ENCODE data around the gene RFX3.

Gene RFX3

GRCh38 chr9:3441197-3441816 is 84.5 kb downstream of the RFX3 start:
- TF ChIP-seq, protein P1, sequence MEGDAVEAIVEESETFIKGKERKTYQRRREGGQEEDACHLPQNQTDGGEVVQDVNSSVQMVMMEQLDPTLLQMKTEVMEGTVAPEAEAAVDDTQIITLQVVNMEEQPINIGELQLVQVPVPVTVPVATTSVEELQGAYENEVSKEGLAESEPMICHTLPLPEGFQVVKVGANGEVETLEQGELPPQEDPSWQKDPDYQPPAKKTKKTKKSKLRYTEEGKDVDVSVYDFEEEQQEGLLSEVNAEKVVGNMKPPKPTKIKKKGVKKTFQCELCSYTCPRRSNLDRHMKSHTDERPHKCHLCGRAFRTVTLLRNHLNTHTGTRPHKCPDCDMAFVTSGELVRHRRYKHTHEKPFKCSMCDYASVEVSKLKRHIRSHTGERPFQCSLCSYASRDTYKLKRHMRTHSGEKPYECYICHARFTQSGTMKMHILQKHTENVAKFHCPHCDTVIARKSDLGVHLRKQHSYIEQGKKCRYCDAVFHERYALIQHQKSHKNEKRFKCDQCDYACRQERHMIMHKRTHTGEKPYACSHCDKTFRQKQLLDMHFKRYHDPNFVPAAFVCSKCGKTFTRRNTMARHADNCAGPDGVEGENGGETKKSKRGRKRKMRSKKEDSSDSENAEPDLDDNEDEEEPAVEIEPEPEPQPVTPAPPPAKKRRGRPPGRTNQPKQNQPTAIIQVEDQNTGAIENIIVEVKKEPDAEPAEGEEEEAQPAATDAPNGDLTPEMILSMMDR (IDR thresholded peaks at IDR 0.05; ENCODE audit: low read length, missing control alignments) = peak; percentile 83
- DNase-seq (ENCODE audit: low read depth) = peak; percentile 87
- H3K4me3 ChIP-seq (replicated peaks; ENCODE audit: low read depth, low read length) = no peak overlapping the region

- TF ChIP-seq, protein P1 (IDR thresholded peaks at IDR 0.05; ENCODE audit: low read length, missing control alignments) = no peak
- DNase-seq (ENCODE audit: low read depth) = peak; percentile 56
- no peak overlapping the region for H3K4me3 ChIP-seq (replicated peaks; ENCODE audit: low read depth, low read length)
These were observed 89.0 kb downstream of the RFX3 start for GRCh38 chr9:3436629-3437420.

GRCh38 chr9:3435732-3436131 is 90.1 kb downstream of the RFX3 start:
- TF ChIP-seq, protein P1 (IDR thresholded peaks at IDR 0.05; ENCODE audit: low read length, missing control alignments) = no peak
- no peak for DNase-seq (ENCODE audit: low read depth)
- no peak overlapping the region for H3K4me3 ChIP-seq (replicated peaks; ENCODE audit: low read depth, low read length)

- TF ChIP-seq, protein P1 (IDR thresholded peaks at IDR 0.05; ENCODE audit: low read length, missing control alignments) = no peak
- H3K4me3 ChIP-seq (replicated peaks; ENCODE audit: low read depth, low read length) = no peak overlapping the region
- DNase-seq (ENCODE audit: low read depth) = peak; percentile 92
These were observed 91.2 kb downstream of the RFX3 start for GRCh38 chr9:3434594-3434993.

GRCh38 chr9:3433754-3434153 is 92.0 kb downstream of the RFX3 start:
- no peak for DNase-seq (ENCODE audit: low read depth)
- H3K4me3 ChIP-seq (replicated peaks; ENCODE audit: low read depth, low read length) = no peak overlapping the region
- TF ChIP-seq, protein P1 (IDR thresholded peaks at IDR 0.05; ENCODE audit: low read length, missing control alignments) = no peak

DNA sequence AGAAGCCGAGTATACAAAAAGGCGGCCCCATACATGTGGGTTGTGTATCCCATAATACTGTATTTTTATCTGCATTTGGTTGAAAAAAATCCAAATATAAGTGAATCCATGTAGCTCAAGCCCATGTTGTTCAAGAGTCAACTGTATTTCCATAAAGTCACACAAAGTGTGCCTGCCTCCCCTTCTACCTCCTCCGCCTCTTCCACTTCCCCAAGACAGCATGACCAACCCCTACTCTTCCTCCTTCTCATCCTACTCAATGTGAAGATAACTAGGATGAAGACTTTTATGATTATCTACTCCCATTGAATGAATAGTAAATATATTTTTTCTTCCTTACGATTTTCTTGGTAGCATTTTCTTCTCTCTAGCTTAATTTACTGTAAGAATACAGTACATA is 92.7 kb downstream of the RFX3 start:
- DNase-seq (ENCODE audit: low read depth) = no peak
- TF ChIP-seq, protein P1 (IDR thresholded peaks at IDR 0.05; ENCODE audit: low read length, missing control alignments) = no peak
- no peak overlapping the region for H3K4me3 ChIP-seq (replicated peaks; ENCODE audit: low read depth, low read length)
